Lower lobe of right lung (tissue), 2 donors: ENCODE data around the gene TRIM69. TPM values are rescaled to one million over a fixed set of nuclear protein-coding genes. Genes with fewer than 3 reads are reported as not detected.
"Not testable (repeated sequence)": the region's sequence is repeated elsewhere in the genome, so short reads cannot be mapped to it uniquely, and the experiment has no call there.

ENCODE experiments used
- ATAC-seq, 2 donors: fragments of 200-7000 bp; cut with Tn5 transposase; one replicate each; pipeline ENCODE4 v1.9.1; 2020 to 2022; ENCODE audit warnings: mild to moderate bottlenecking in 2 of 2, moderate library complexity in 2 of 2
- DNase-seq: peaks from one replicate; pipeline ENCODE4 v3.0.0-alpha.2; 2020
- H3K27ac ChIP-seq: fragments of 200-600 bp; one replicate; pipeline ENCODE4 v1.8.0; 2022
- H3K27me3 ChIP-seq: fragments of 200-600 bp; one replicate; pipeline ENCODE4 v1.8.0; 2022; ENCODE audit warnings: low read depth
- H3K36me3 ChIP-seq: fragments of 200-600 bp; one replicate; pipeline ENCODE4 v1.8.0; 2022; ENCODE audit warnings: mild to moderate bottlenecking
- H3K4me1 ChIP-seq: fragments of 200-600 bp; one replicate; pipeline ENCODE4 v1.8.0; 2022
- H3K4me3 ChIP-seq: fragments of 200-600 bp; one replicate; pipeline ENCODE4 v1.8.0; 2022; ENCODE audit warnings: mild to moderate bottlenecking
- H3K9me3 ChIP-seq: fragments of 200-600 bp; one replicate; pipeline ENCODE4 v1.8.0; 2022
- intact Hi-C: fragments of 100-400 bp; cut with DNase I; formaldehyde crosslinking; loops from one replicate; pipeline ENCODE4 v1.11.0; 2022
- long read RNA-seq: library from polyadenylated mRNA; unstranded; transcript quantifications from one replicate; pipeline ENCODE4 v2.0.0, GENCODE V29; 2021
- total RNA-seq: library from RNA; stranded (reverse); fragmentation: NEBNext Ultra II Directional; extraction: Animal tissue kit (Norgen Biotek cat#: 25700); gene quantifications from one replicate; pipeline ENCODE4 v1.2.1, GENCODE V29; 2021
- TF ChIP-seq, protein P1 (sequence below): fragments of 200-600 bp; IDR thresholded peaks from one replicate; pipeline ENCODE4 v1.8.0; 2022; ENCODE audit warnings: antibody characterized with exemption, mild to moderate bottlenecking
- donor health status: DM: no; HTN: yes; CAD: no; lungs with severe emphysema.

The TRIM69 gene, protein sequence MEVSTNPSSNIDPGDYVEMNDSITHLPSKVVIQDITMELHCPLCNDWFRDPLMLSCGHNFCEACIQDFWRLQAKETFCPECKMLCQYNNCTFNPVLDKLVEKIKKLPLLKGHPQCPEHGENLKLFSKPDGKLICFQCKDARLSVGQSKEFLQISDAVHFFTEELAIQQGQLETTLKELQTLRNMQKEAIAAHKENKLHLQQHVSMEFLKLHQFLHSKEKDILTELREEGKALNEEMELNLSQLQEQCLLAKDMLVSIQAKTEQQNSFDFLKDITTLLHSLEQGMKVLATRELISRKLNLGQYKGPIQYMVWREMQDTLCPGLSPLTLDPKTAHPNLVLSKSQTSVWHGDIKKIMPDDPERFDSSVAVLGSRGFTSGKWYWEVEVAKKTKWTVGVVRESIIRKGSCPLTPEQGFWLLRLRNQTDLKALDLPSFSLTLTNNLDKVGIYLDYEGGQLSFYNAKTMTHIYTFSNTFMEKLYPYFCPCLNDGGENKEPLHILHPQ
- 27.2 TPM for total RNA-seq
- long read RNA-seq, transcript TRIM69-207 (2 exons, 3,190 nt), result major isoform, 20 of 23 reads
- long read RNA-seq, partial matches to known transcripts, result 0 of 23 reads
- long read RNA-seq, other reads (novel, unspliced or antisense), result 3 of 23 reads

DNA sequence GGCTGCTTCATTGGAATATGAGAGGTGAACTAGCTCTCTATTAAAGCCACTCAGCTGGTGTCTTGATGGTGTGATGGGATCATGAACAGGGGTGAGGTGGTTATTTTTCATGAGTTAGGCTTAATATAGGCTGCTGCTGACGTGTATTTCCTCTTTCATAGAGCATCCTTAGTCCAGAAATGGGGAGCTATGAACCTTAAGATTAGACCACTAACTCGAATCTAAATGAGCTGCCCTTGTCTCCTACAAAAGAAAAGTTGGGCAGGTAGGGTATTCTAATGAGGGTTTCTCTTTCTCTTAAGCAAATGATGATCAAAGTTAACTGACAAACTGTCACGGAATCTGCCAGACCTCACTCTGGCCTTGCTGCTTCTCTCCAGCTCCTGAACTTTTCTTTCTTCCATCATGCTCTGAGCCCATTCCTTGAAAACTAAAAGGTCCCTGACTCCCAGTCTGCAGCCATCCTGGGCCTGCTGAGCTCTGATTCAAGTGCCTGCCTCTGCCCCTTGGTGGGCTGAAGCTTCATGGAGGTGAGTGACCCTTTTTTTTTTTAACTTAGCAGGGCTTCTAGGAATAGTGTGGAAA lies at the start of gene TRIM69:
TSS of gene TRIM69 (plus strand) at position 348 of the 585 bp plus-strand sequence. CDS start at position 525, 177 bp downstream.
- intact Hi-C loops, result loop anchor here (10.0 kb wide), 1 partner anchor 71 kb away; the partner anchor contains the start of gene SPG11
- Histone ChIP-seq H3K27me3 (no peaks in the 10 kb centered on the region), H3K4me3 (peak within 1 kb of the TSS; percentile 0), H3K4me1 (peaks cover 20% of the 10 kb centered on the region), H3K9me3 (no peaks in the 10 kb centered on the region), H3K36me3 (no peaks in the 10 kb centered on the region), H3K27ac (peak within 1 kb of the TSS; percentile 78)
- ATAC-seq (peak in 1 of 2 donors; percentile 9), DNase-seq (no peak)
- TF ChIP-seq, protein P1, sequence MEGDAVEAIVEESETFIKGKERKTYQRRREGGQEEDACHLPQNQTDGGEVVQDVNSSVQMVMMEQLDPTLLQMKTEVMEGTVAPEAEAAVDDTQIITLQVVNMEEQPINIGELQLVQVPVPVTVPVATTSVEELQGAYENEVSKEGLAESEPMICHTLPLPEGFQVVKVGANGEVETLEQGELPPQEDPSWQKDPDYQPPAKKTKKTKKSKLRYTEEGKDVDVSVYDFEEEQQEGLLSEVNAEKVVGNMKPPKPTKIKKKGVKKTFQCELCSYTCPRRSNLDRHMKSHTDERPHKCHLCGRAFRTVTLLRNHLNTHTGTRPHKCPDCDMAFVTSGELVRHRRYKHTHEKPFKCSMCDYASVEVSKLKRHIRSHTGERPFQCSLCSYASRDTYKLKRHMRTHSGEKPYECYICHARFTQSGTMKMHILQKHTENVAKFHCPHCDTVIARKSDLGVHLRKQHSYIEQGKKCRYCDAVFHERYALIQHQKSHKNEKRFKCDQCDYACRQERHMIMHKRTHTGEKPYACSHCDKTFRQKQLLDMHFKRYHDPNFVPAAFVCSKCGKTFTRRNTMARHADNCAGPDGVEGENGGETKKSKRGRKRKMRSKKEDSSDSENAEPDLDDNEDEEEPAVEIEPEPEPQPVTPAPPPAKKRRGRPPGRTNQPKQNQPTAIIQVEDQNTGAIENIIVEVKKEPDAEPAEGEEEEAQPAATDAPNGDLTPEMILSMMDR, result no peak

DNA sequence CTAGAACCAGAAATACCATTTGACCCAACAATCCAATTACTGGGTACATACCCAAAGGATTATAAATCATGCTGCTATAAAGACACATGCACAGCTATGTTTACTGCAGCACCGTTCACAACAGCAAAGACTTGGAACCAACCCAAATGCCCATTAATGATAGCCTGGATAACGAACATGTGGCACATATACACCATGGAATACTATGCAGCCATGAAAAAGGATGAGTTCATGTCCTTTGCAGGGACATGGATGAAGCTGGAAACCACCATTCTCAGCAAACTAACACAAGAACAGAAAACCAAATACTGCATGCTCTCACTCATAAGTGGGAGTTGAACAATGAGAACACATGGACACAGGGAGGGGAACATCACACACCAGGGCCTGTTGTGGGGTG lies 47.0 kb upstream of the TRIM69 start:
- ATAC-seq, H3K27me3 ChIP-seq, H3K4me3 ChIP-seq, DNase-seq, H3K4me1 ChIP-seq, H3K9me3 ChIP-seq, intact Hi-C loops, H3K27ac ChIP-seq, H3K36me3 ChIP-seq: not testable (repeated sequence)

DNA sequence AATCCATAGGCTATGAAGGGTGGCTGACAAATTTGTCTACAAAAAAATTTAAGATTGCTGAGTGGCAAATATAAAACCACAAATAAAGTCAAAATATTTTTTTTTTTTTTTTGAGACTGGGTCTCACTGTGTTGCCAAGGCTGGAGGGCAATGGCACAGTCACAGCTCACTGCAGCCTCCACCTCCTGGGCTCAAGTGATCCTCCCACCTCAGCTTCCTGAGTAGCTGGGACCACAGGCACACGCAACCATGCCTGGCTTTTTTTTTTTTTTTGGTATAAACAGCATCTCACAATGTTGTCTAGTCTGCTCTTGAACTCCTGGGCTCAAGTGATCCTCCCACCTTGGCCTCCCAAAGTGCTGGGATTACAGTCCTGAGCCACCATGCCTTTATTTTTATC lies 46.1 kb upstream of the TRIM69 start:
- H3K4me1 ChIP-seq, H3K4me3 ChIP-seq, H3K9me3 ChIP-seq, H3K27me3 ChIP-seq, H3K36me3 ChIP-seq, intact Hi-C loops, DNase-seq, ATAC-seq, H3K27ac ChIP-seq: not testable (repeated sequence)

DNA sequence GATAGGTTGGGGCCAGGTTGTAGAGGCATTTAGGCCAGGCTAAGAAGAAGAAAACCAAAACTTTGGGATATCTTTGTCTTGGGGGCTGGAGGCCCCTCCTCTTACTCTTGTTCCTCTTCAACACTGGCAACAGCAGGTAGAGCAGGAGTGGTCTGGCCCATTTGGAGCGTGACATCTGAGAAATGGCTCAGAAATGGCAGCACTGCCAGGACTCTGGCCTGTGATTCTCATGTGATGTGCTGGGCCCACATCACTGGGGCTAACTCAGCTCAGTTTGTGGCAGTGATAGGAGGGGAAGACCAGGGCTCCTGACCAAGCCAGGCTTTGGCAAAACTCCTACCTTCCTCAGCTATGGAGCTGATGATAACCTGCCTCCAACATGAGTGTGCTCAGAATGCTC lies 43.7 kb upstream of the TRIM69 start:
- Histone ChIP-seq H3K36me3 (no peaks in the 10 kb centered on the region), H3K4me3 (no peak overlapping the region), H3K27me3 (no peaks in the 10 kb centered on the region), H3K27ac (no peak overlapping the region), H3K9me3 (no peaks in the 10 kb centered on the region), H3K4me1 (no peaks in the 10 kb centered on the region)
- intact Hi-C loops, result no loop called here
- DNase-seq (no peak), ATAC-seq (no peak)
- TF ChIP-seq, protein P1, result no peak

DNA sequence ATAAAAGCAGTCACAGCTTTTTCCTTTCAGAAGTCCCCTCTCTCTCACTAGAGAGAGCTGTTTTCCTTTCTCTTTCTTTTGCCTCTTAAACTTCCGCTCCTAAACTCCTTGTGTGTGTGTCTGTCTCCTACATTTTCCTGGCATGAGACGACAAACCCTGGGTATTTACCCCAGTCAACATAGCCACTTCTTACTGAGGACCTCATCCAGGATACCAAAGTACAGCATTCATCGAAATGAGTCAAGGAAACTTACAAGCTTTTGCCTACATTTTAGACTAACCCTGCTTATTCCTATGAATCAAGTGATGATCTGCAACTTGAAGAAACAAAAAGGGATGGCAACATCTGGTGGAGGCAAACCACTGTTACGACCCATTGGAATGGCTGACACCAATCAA lies 41.9 kb upstream of the TRIM69 start:
- Histone ChIP-seq H3K27ac (no peak overlapping the region), H3K4me1 (no peaks in the 10 kb centered on the region), H3K9me3 (peaks cover under 1% of the 10 kb centered on the region), H3K4me3 (no peak overlapping the region), H3K27me3 (no peaks in the 10 kb centered on the region), H3K36me3 (no peaks in the 10 kb centered on the region)
- intact Hi-C loops, result no loop called here
- ATAC-seq, result no peak
- no peak for DNase-seq
- TF ChIP-seq, protein P1, result no peak

DNA sequence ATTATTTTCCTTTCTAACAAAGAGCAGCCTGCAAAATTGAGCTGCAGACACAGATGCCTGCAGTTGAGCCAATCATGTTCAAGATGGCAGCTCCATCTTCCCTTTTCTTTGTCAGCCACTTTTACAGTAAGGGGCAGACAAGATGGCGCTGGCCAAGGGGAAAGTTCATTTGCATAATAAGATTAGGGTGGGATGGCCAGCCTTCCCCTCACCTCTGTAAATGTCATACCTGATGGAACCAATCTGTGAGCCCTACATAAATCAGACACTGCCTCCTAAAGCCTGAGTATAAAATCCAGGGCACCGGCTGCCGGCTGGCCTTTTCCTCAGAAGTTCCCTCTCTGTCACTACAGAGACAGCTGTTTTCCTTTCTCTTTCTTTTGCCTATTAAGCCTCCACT lies 41.0 kb upstream of the TRIM69 start:
- no peaks in the 10 kb centered on the region for H3K4me1 ChIP-seq
- peaks cover 9% of the 10 kb centered on the region for H3K9me3 ChIP-seq
- TF ChIP-seq, protein P1, result no peak
- no peak overlapping the region for H3K27ac ChIP-seq
- no peaks in the 10 kb centered on the region for H3K27me3 ChIP-seq
- H3K4me3 ChIP-seq, result no peak overlapping the region
- ATAC-seq (no peak), DNase-seq (no peak)
- H3K36me3 ChIP-seq, result no peaks in the 10 kb centered on the region
- intact Hi-C loops, result no loop called here
